SK-N-SH (cell line): ENCODE measurements around the gene REV1. TPM values are rescaled to one million over a fixed set of nuclear protein-coding genes. Genes with fewer than 3 reads are reported as not detected.

Source experiments
- CTCF ChIA-PET: fragments of 300-600, 350-600 bp; formaldehyde crosslinking; extraction: SDS; loops from one replicate; lab custom pipeline; 2021; lab: Yijun Ruan, JAX
- POLR2A ChIA-PET: fragments of 350-600 bp; sonication (Branson Sonifier 250); formaldehyde crosslinking; extraction: SDS; loops from one replicate; lab custom pipeline; 2020; ENCODE audit warnings: antibody characterized with exemption, inconsistent platforms; lab: Yijun Ruan, JAX
- DNase-seq: peaks from one replicate; pipeline ENCODE4 v3.0.0; 2012
- H2AFZ ChIP-seq: fragments of 200-600 bp; sonication (generic); 2 replicates; pipeline ENCODE4 v1.8.1; 2016; ENCODE audit warnings: antibody characterized with exemption, mild to moderate bottlenecking, low read depth
- H3F3A ChIP-seq: fragments of 200-600 bp; sonication (generic); replicated peaks from 2 replicates; pipeline ENCODE3; 2016; ENCODE audit warnings: antibody characterized with exemption, mild to moderate bottlenecking; ENCODE audit not compliant: insufficient read depth
- H3K27ac ChIP-seq, 2 experiments: fragments of 200-500 bp in 1 of 2; fragments of 200-600 bp in 1 of 2; sonication (Bioruptor generic) in 1 of 2; sonication (generic), shearing (Covaris generic) in 1 of 2; 2 replicates each; pipeline versions ENCODE4 v1.5.1 to v1.6.1; 2014 to 2016; ENCODE audit warnings: low read depth in 2 of 2, inconsistent platforms in 1 of 2, low read length in 1 of 2, mild to moderate bottlenecking in 1 of 2, mixed read lengths in 1 of 2
- H3K27me3 ChIP-seq: fragments of 200-600 bp; sonication (generic), shearing (Covaris generic); 2 replicates; pipeline ENCODE4 v1.6.1; 2016; ENCODE audit warnings: mixed run types; ENCODE audit not compliant: insufficient read depth
- H3K36me3 ChIP-seq, 2 experiments: fragments of 200-500 bp in 1 of 2; fragments of 200-600 bp in 1 of 2; sonication (Bioruptor generic) in 1 of 2; sonication (generic) in 1 of 2; replicated peaks in 1 of 2; 2 replicates each; pipeline versions ENCODE3 to v1.5.1; 2014 to 2016; ENCODE audit warnings: low read length in 1 of 2, mild to moderate bottlenecking in 1 of 2; ENCODE audit not compliant: insufficient read depth in 2 of 2, control insufficient read depth in 1 of 2
- H3K4me1 ChIP-seq, 2 experiments: fragments of 200-500 bp in 1 of 2; fragments of 200-600 bp in 1 of 2; sonication (Bioruptor generic) in 1 of 2; sonication (generic), shearing (Covaris generic) in 1 of 2; 2 replicates each; pipeline versions ENCODE4 v1.5.1 to v1.6.1; 2014 to 2016; ENCODE audit warnings: low read depth in 1 of 2, low read length in 1 of 2, mixed run types in 1 of 2; ENCODE audit not compliant: insufficient read depth in 2 of 2, control insufficient read depth in 1 of 2
- H3K4me2 ChIP-seq: fragments of 200-600 bp; sonication (generic), shearing (Covaris generic); 2 replicates; pipeline ENCODE4 v1.6.1; 2017; ENCODE audit warnings: mixed run types
- H3K4me3 ChIP-seq, 2 experiments: fragments of 200-500 bp in 1 of 2; fragments of 200-600 bp in 1 of 2; sonication (Bioruptor generic) in 1 of 2; sonication (generic), shearing (Covaris generic) in 1 of 2; 2 replicates each; pipeline versions ENCODE4 v1.5.1 to v1.8.1; 2014 to 2016; ENCODE audit warnings: low read depth in 2 of 2, inconsistent platforms in 1 of 2, low read length in 1 of 2, mild to moderate bottlenecking in 1 of 2, mixed read lengths in 1 of 2, moderate library complexity in 1 of 2
- H3K79me2 ChIP-seq: fragments of 200-600 bp; sonication (generic); 2 replicates; pipeline ENCODE4 v1.8.1; 2017; ENCODE audit warnings: mild to moderate bottlenecking; ENCODE audit not compliant: insufficient read depth
- H3K9ac ChIP-seq: fragments of 200-600 bp; sonication (generic); 2 replicates; pipeline ENCODE4 v1.6.1; 2017; ENCODE audit warnings: mixed run types
- H3K9me2 ChIP-seq: fragments of 200-600 bp; sonication (generic); 2 replicates; pipeline ENCODE4 v1.6.1; 2017; ENCODE audit warnings: mixed run types
- H3K9me3 ChIP-seq: fragments of 200-600 bp; sonication (generic); 2 replicates; pipeline ENCODE4 v1.6.1; 2017; ENCODE audit warnings: mixed run types, mild to moderate bottlenecking, moderate library complexity
- H4K20me1 ChIP-seq: fragments of 200-600 bp; sonication (generic); 2 replicates; pipeline ENCODE4 v1.6.1; 2017; ENCODE audit warnings: mild to moderate bottlenecking, mixed run types; ENCODE audit not compliant: insufficient read depth
- CHD2 ChIP-seq: fragments of 150-350 bp; IDR thresholded peaks from 2 replicates; pipeline ENCODE4 v1.6.1; 2018; ENCODE audit warnings: low read length; ENCODE audit not compliant: partially characterized antibody
- EP300 ChIP-seq, 2 experiments: IDR thresholded peaks; 2 replicates each; pipeline versions ENCODE4 v1.4.0 to v1.6.1; 2012; ENCODE audit warnings: borderline replicate concordance in 1 of 2, low read depth in 1 of 2, low read length in 1 of 2
- EZH2phosphoT487 ChIP-seq: fragments of 200-600 bp; sonication (generic); IDR thresholded peaks from 2 replicates; pipeline ENCODE4 v1.6.1; 2017; ENCODE audit warnings: low read depth, mixed run types, mild to moderate bottlenecking, antibody characterized with exemption, moderate library complexity, borderline replicate concordance
- IRF3 ChIP-seq: fragments of 150-350 bp; IDR thresholded peaks from 2 replicates; pipeline ENCODE4 v1.6.1; 2016; ENCODE audit warnings: mild to moderate bottlenecking, low read depth, low read length
- MAX ChIP-seq: IDR thresholded peaks from 2 replicates; pipeline ENCODE4 v1.4.0; 2012; ENCODE audit warnings: low read depth
- MEF2A ChIP-seq: IDR thresholded peaks from 2 replicates; pipeline ENCODE4 v1.4.0; 2012; ENCODE audit warnings: low read depth, borderline replicate concordance
- NRF1 ChIP-seq: IDR thresholded peaks from 2 replicates; pipeline ENCODE4 v1.6.1; 2012; ENCODE audit warnings: low read depth, mild to moderate bottlenecking, low read length
- USF2 ChIP-seq: fragments of 150-350 bp; IDR thresholded peaks from 2 replicates; pipeline ENCODE4 v1.6.1; 2017; ENCODE audit warnings: antibody characterized with exemption, low read length, low read depth, borderline replicate concordance
- ZBTB33 ChIP-seq: IDR thresholded peaks from 2 replicates; pipeline ENCODE4 v1.4.0; 2012; ENCODE audit warnings: low read depth, borderline replicate concordance
- WGBS: methylation state at CpG from one replicate; pipeline ENCODE4 v1.1.6; 2017; ENCODE audit warnings: low lambda C conversion rate; 5-methylcytosine and 5-hydroxymethylcytosine counted together
- polyA plus RNA-seq, 3 experiments: library from polyadenylated mRNA; depleted of rRNA; stranded (reverse); fragments of >200 nt; gene quantifications; 2 replicates each; pipeline ENCODE4 v1.2.3, GENCODE V29; 2012

Gene REV1
- polyA plus RNA-seq, 1 of the 3 experiments (the other 2 are of a cell fraction): 15.9 TPM

GRCh38 chr2:99485824-99486223 lies 4.0 kb downstream of the REV1 start (continued):
- TF ChIP-seq ZBTB33: no peak
- no peak for TF ChIP-seq MEF2A
- TF ChIP-seq IRF3: no peak

- Histone ChIP-seq H3K27ac (no peak overlapping the region), H3K4me3 (no peak overlapping the region), H3K79me2 (peaks cover 88% of the 10 kb centered on the region), H3K9ac (no peak overlapping the region), H3K9me3 (no peaks in the 10 kb centered on the region), H3K9me2 (no peaks in the 10 kb centered on the region), H4K20me1 (peaks cover 79% of the 10 kb centered on the region), H3K27me3 (no peaks in the 10 kb centered on the region), H3K4me1 (peaks cover 0 to 16% of the 10 kb centered on the region in 2 experiments; a peak in 2 of 4 replicates), H3K36me3 (peaks cover 0 to 2% of the 10 kb centered on the region in 2 experiments), H3K4me2 (no peak overlapping the region), H3F3A (no peaks in the 10 kb centered on the region), H2AFZ (no peak overlapping the region)
- ChIA-PET CTCF (interaction anchor here (1.2 to 3.1 kb wide), 2 partner anchors 34 to 148 kb away, joined by 4 to 10 read pairs; partner anchors contain the start of genes EIF5B and TXNDC9), POLR2A (no interaction called here)
- TF ChIP-seq CHD2 (no peak), EP300 (IDR thresholded peaks at IDR 0.05; ENCODE audit: borderline replicate concordance in 1 of 2, low read depth in 1 of 2, low read length in 1 of 2) (no peak), MAX (no peak), USF2 (no peak), ZBTB33 (no peak), EZH2phosphoT487 (no peak), NRF1 (no peak)
- WGBS: 86% methylated on average over 3 of the region's 3 CpGs
- no peak for DNase-seq
These were observed 4.4 kb downstream of the REV1 start for GRCh38 chr2:99485411-99485810.
